IMR-90 (cell line): ENCODE results near the gene KAZN. TPM values are rescaled to one million over a fixed set of nuclear protein-coding genes. Genes with fewer than 3 reads are reported as not detected.

ENCODE experiments used
- ATAC-seq: fragments of 200-7000 bp; cut with Tn5 transposase; 2 replicates; pipeline ENCODE4 v1.9.1; 2020; ENCODE audit warnings: low read depth, mild to moderate bottlenecking, moderate library complexity
- BruUV-seq: library from RNA; stranded (reverse); fragments of 400-500 nt; replicated peaks from 2 replicates; lab custom pipeline; 2021; lab: Mats Ljungman, UMichigan
- CTCF ChIA-PET: fragments of 300-600 bp; formaldehyde crosslinking; extraction: SDS; loops from one replicate; lab custom pipeline; 2021; ENCODE audit warnings: antibody characterized with exemption; lab: Yijun Ruan, JAX
- POLR2A ChIA-PET: fragments of 300-600 bp; sonication (Branson Sonifier 250); formaldehyde crosslinking; loops from one replicate; lab custom pipeline; 2022; ENCODE audit warnings: antibody characterized with exemption; ENCODE audit not compliant: unreplicated experiment; lab: Charles Lee
- DNase-seq: peaks from one replicate; pipeline ENCODE4 v3.0.0; 2013
- H2AFZ ChIP-seq: replicated peaks from 2 replicates; pipeline ENCODE3; 2013; ENCODE audit warnings: low read length, mild to moderate bottlenecking; ENCODE audit not compliant: poor library complexity
- H2AK5ac ChIP-seq: 2 replicates; pipeline ENCODE4 v1.6.1; 2013; ENCODE audit warnings: low read depth, low read length, inconsistent platforms
- H2AK9ac ChIP-seq: replicated peaks from 2 replicates; pipeline ENCODE3; 2013; ENCODE audit warnings: mild to moderate bottlenecking, low read depth, low read length, moderate library complexity; ENCODE audit not compliant: poor library complexity
- H2BK120ac ChIP-seq: 2 replicates; pipeline ENCODE4 v1.6.1; 2013; ENCODE audit warnings: low read depth, low read length, inconsistent platforms
- H2BK15ac ChIP-seq: 3 replicates; pipeline ENCODE4 v1.6.1; 2013; ENCODE audit warnings: low read depth, low read length, inconsistent platforms
- H2BK20ac ChIP-seq: 2 replicates; pipeline ENCODE4 v1.6.1; 2013; ENCODE audit warnings: low read depth, mild to moderate bottlenecking, inconsistent platforms, low read length, moderate library complexity
- H2BK5ac ChIP-seq: 2 replicates; pipeline ENCODE4 v1.6.1; 2013; ENCODE audit warnings: mild to moderate bottlenecking, low read depth, low read length, inconsistent platforms; ENCODE audit not compliant: poor library complexity, severe bottlenecking
- H3K14ac ChIP-seq: replicated peaks from 2 replicates; pipeline ENCODE4 v1.6.1; 2013; ENCODE audit warnings: low read depth, low read length, inconsistent platforms
- H3K18ac ChIP-seq: 2 replicates; pipeline ENCODE4 v1.6.1; 2013; ENCODE audit warnings: low read depth, low read length, control low read depth
- H3K23ac ChIP-seq: 2 replicates; pipeline ENCODE4 v1.6.1; 2013; ENCODE audit warnings: low read depth, low read length, inconsistent platforms
- H3K27ac ChIP-seq: 2 replicates; pipeline ENCODE4 v1.5.1; 2013; ENCODE audit warnings: mild to moderate bottlenecking, control low read depth, low read length; ENCODE audit not compliant: insufficient read depth
- H3K27me3 ChIP-seq: 2 replicates; pipeline ENCODE4 v1.6.1; 2013; ENCODE audit warnings: low read length; ENCODE audit not compliant: control insufficient read depth, insufficient read depth
- H3K36me3 ChIP-seq: 2 replicates; pipeline ENCODE4 v1.6.1; 2013; ENCODE audit warnings: low read length, mixed read lengths; ENCODE audit not compliant: control insufficient read depth, insufficient read depth
- H3K4ac ChIP-seq: 2 replicates; pipeline ENCODE4 v1.6.1; 2013; ENCODE audit warnings: low read depth, low read length, inconsistent platforms
- H3K4me1 ChIP-seq: 2 replicates; pipeline ENCODE4 v1.6.1; 2013; ENCODE audit warnings: low read length, mixed read lengths; ENCODE audit not compliant: control insufficient read depth, insufficient read depth
- H3K4me2 ChIP-seq: 2 replicates; pipeline ENCODE4 v1.6.1; 2013; ENCODE audit warnings: low read depth, mild to moderate bottlenecking, control low read depth, low read length, moderate library complexity
- H3K4me3 ChIP-seq: 2 replicates; pipeline ENCODE4 v1.5.1; 2013; ENCODE audit warnings: low read depth, mild to moderate bottlenecking, control low read depth, low read length, moderate library complexity; ENCODE audit not compliant: insufficient read depth
- H3K56ac ChIP-seq: 2 replicates; pipeline ENCODE4 v1.6.1; 2013; ENCODE audit warnings: low read length, inconsistent platforms; ENCODE audit not compliant: insufficient read depth; ENCODE audit errors: extremely low read depth
- H3K79me1 ChIP-seq, 2 experiments: 2 replicates each; pipeline ENCODE4 v1.6.1; 2013; ENCODE audit warnings: low read length in 2 of 2, inconsistent platforms in 1 of 2, low read depth in 1 of 2
- H3K9ac ChIP-seq: 2 replicates; pipeline ENCODE4 v1.6.1; 2013; ENCODE audit warnings: low read depth, low read length, control low read depth
- H3K9me1 ChIP-seq: 2 replicates; pipeline ENCODE4 v1.6.1; 2013; ENCODE audit warnings: low read length, inconsistent platforms; ENCODE audit not compliant: insufficient read depth
- H3K9me3 ChIP-seq: 2 replicates; pipeline ENCODE4 v1.6.1; 2013; ENCODE audit warnings: low read length; ENCODE audit not compliant: control insufficient read depth, insufficient read depth
- H4K20me1 ChIP-seq: 2 replicates; pipeline ENCODE4 v1.6.1; 2013; ENCODE audit warnings: low read length, inconsistent platforms; ENCODE audit not compliant: insufficient read depth
- H4K5ac ChIP-seq: 2 replicates; pipeline ENCODE4 v1.6.1; 2013; ENCODE audit warnings: mild to moderate bottlenecking, low read depth, low read length, control low read depth
- H4K8ac ChIP-seq, 2 experiments: 2 replicates each; pipeline ENCODE4 v1.6.1; 2013; ENCODE audit warnings: low read depth in 2 of 2, low read length in 2 of 2, control low read depth in 1 of 2, inconsistent platforms in 1 of 2
- H4K91ac ChIP-seq: 2 replicates; pipeline ENCODE4 v1.6.1; 2013; ENCODE audit warnings: low read depth, low read length, inconsistent platforms; ENCODE audit not compliant: insufficient read depth
- BHLHE40 ChIP-seq: fragments of 150-350 bp; IDR thresholded peaks from 2 replicates; pipeline ENCODE4 v1.6.1; 2016; ENCODE audit warnings: mild to moderate bottlenecking, low read depth, low read length
- CEBPB ChIP-seq: IDR thresholded peaks from 2 replicates; pipeline ENCODE4 v1.6.1; 2012; ENCODE audit warnings: low read depth, low read length, improper control_type of control experiment
- CHD1 ChIP-seq: IDR thresholded peaks from 2 replicates; pipeline ENCODE4 v1.6.1; 2012; ENCODE audit warnings: low read depth, low read length, improper control_type of control experiment
- CTCF ChIP-seq: conservative IDR thresholded peaks from 2 replicates; pipeline ENCODE4 v1.5.1; 2012; ENCODE audit warnings: mild to moderate bottlenecking, low read depth, low read length, improper control_type of control experiment
- ELK1 ChIP-seq: fragments of 150-350 bp; IDR thresholded peaks from 2 replicates; pipeline ENCODE4 v1.6.1; 2016; ENCODE audit warnings: low read depth, mild to moderate bottlenecking, low read length, moderate library complexity, borderline replicate concordance
- FOS ChIP-seq: fragments of 150-350 bp; IDR thresholded peaks from 2 replicates; pipeline ENCODE4 v1.6.1; 2016; ENCODE audit warnings: low read depth, low read length
- MAFK ChIP-seq: IDR thresholded peaks from 2 replicates; pipeline ENCODE4 v1.6.1; 2012; ENCODE audit warnings: low read depth, low read length, improper control_type of control experiment
- MAZ ChIP-seq: IDR thresholded peaks from 2 replicates; pipeline ENCODE4 v1.6.1; 2012; ENCODE audit warnings: low read depth, mild to moderate bottlenecking, low read length, improper control_type of control experiment, moderate library complexity, borderline replicate concordance
- MXI1 ChIP-seq: IDR thresholded peaks from 2 replicates; pipeline ENCODE4 v1.6.1; 2012; ENCODE audit warnings: low read depth, mild to moderate bottlenecking, low read length, moderate library complexity, borderline replicate concordance
- NFE2L2 ChIP-seq: fragments of 150-350 bp; IDR thresholded peaks from 2 replicates; pipeline ENCODE4 v1.6.1; 2016; ENCODE audit warnings: low read depth, mild to moderate bottlenecking, low read length
- POLR2A ChIP-seq: IDR thresholded peaks from 2 replicates; pipeline ENCODE4 v1.6.1; 2012; ENCODE audit warnings: mild to moderate bottlenecking, low read depth, low read length
- RAD21 ChIP-seq: IDR thresholded peaks from 2 replicates; pipeline ENCODE4 v1.6.1; 2012; ENCODE audit warnings: low read length, improper control_type of control experiment
- RCOR1 ChIP-seq: IDR thresholded peaks from 2 replicates; pipeline ENCODE4 v1.6.1; 2012; ENCODE audit warnings: mild to moderate bottlenecking, low read length, improper control_type of control experiment; ENCODE audit not compliant: insufficient replicate concordance
- RFX5 ChIP-seq: IDR thresholded peaks from 2 replicates; pipeline ENCODE4 v1.8.0; 2012; ENCODE audit warnings: low read depth, mild to moderate bottlenecking, low read length, moderate library complexity
- SMC3 ChIP-seq: fragments of 150-350 bp; IDR thresholded peaks from 2 replicates; pipeline ENCODE4 v1.6.1; 2016; ENCODE audit warnings: low read depth, mild to moderate bottlenecking, antibody characterized with exemption, low read length, moderate library complexity
- WGBS, 2 experiments: methylation state at CpG; one replicate each; pipeline versions ENCODE4 v1.1.5 to v1.1.7; 2013; ENCODE audit warnings: missing lambda C conversion rate in 2 of 2; ENCODE audit not compliant: insufficient read length in 1 of 2; ENCODE audit errors: extremely low coverage in 2 of 2; 5-methylcytosine and 5-hydroxymethylcytosine counted together
- dilution Hi-C: fragments of 300-500 bp; cut with HindIII; formaldehyde crosslinking; loops from one replicate; pipeline ENCODE4 v1.14.3; 2018; ENCODE audit warnings: low sequenced_read_pairs; ENCODE audit not compliant: unreplicated experiment
- in situ Hi-C: fragments of 300-500 bp; cut with MboI; formaldehyde crosslinking; loops from 3 replicates; pipeline ENCODE4 v1.14.3; 2019; ENCODE audit warnings: low sequenced_read_pairs, inconsistent platforms, mixed read lengths
- intact Hi-C: fragments of 100-400 bp; cut with micrococcal nuclease; formaldehyde crosslinking; loops from 2 replicates; pipeline ENCODE4 v1.10.0; 2022
- polyA plus RNA-seq, 3 experiments: library from polyadenylated mRNA; depleted of rRNA; stranded (reverse); fragments of >200 nt; gene quantifications; 2 replicates each; pipeline ENCODE4 v1.2.3, GENCODE V29; 2012; ENCODE audit warnings: low replicate concordance in 1 of 3
- total RNA-seq: library from RNA; depleted of rRNA; stranded (reverse); fragments of >200 nt; gene quantifications from 2 replicates; pipeline ENCODE4 v1.2.3, GENCODE V29; 2012
- TF ChIP-seq, protein P1 (sequence below): fragments of 150-350 bp; IDR thresholded peaks from 2 replicates; pipeline ENCODE4 v1.6.1; 2017; ENCODE audit warnings: mild to moderate bottlenecking, antibody characterized with exemption, low read length, low read depth

KAZN gene
- total and polyA plus RNA-seq, 2 of the 4 experiments (the other 2 are of a cell fraction) = 5.2 to 10.5 TPM

GRCh38 chr1:14806772-14807171 is 208.3 kb downstream of the KAZN start:
- CTCF ChIA-PET = no interaction called here

More at GRCh38 chr1:14806772-14807171, 208.3 kb downstream of the KAZN start:
- WGBS, 2 experiments = 17% methylated on average over 1 of the region's 2 CpGs; no CpG with 5 or more reads in 1 of the 2 experiments
- H3K56ac ChIP-seq = no peak overlapping the region
- no peak overlapping the region for H3K23ac ChIP-seq
- POLR2A ChIA-PET = no interaction called here
- dilution Hi-C loops (no loop called here), intact Hi-C loops (no loop called here), in situ Hi-C loops (no loop called here)
- H3K9me1 ChIP-seq = no peaks in the 10 kb centered on the region
- H3K9ac ChIP-seq = no peak overlapping the region
- H3K4ac ChIP-seq = no peak overlapping the region
- H3K4me2 ChIP-seq = no peak overlapping the region
- no peak overlapping the region for H4K5ac ChIP-seq
- H3K18ac ChIP-seq = no peak overlapping the region
- H3K36me3 ChIP-seq = no peaks in the 10 kb centered on the region
- H2BK5ac ChIP-seq = no peak overlapping the region
- H3K4me3 ChIP-seq = no peak overlapping the region
- H2BK120ac ChIP-seq = no peak overlapping the region
- no peak overlapping the region for H4K91ac ChIP-seq
- no peak overlapping the region for H2AK9ac ChIP-seq
- H3K14ac ChIP-seq = no peak overlapping the region
- no peaks in the 10 kb centered on the region; the same call in 1 of the 2 replicates for H3K4me1 ChIP-seq
- H4K8ac ChIP-seq = no peak overlapping the region
- no TSS peak for BruUV-seq
- H3K79me1 ChIP-seq = no peaks in the 10 kb centered on the region
- H3K9me3 ChIP-seq = peaks cover 7% of the 10 kb centered on the region
- no peak overlapping the region for H3K27ac ChIP-seq
- TF ChIP-seq RFX5 (no peak), BHLHE40 (no peak), RCOR1 (no peak), CEBPB (no peak), MAZ (no peak), MAFK (no peak), RAD21 (no peak), CHD1 (no peak), SMC3 (no peak), MXI1 (no peak), POLR2A (no peak), FOS (no peak), ELK1 (no peak), CTCF (no peak), NFE2L2 (no peak)
- TF ChIP-seq, protein P1, sequence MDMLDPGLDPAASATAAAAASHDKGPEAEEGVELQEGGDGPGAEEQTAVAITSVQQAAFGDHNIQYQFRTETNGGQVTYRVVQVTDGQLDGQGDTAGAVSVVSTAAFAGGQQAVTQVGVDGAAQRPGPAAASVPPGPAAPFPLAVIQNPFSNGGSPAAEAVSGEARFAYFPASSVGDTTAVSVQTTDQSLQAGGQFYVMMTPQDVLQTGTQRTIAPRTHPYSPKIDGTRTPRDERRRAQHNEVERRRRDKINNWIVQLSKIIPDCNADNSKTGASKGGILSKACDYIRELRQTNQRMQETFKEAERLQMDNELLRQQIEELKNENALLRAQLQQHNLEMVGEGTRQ = no peak
- no peak overlapping the region for H2BK20ac ChIP-seq
- no peak for ATAC-seq
- no peaks in the 10 kb centered on the region; the same call in 1 of the 2 replicates for H3K27me3 ChIP-seq
- H2AK5ac ChIP-seq = no peak overlapping the region
- H4K20me1 ChIP-seq = no peaks in the 10 kb centered on the region
- no peak for DNase-seq
- H2BK15ac ChIP-seq = no peak overlapping the region
- no peak overlapping the region for H2AFZ ChIP-seq
